GM23338 (cell line): ENCODE data around the gene HSPBAP1.

Source experiments
- ETS1 ChIP-seq: IDR thresholded peaks from 2 replicates; pipeline ENCODE4 v1.6.1; 2016; ENCODE audit warnings: antibody characterized with exemption
- EZH2phosphoT487 ChIP-seq: fragments of 200-600 bp; sonication (generic); IDR thresholded peaks from one replicate; pipeline ENCODE4 v1.8.1; 2018; ENCODE audit warnings: antibody characterized with exemption; ENCODE audit not compliant: unreplicated experiment
- NANOG ChIP-seq: IDR thresholded peaks from 2 replicates; pipeline ENCODE4 v1.6.1; 2016; ENCODE audit warnings: antibody characterized with exemption, borderline replicate concordance
- POLR2AphosphoS5 ChIP-seq: IDR thresholded peaks from 2 replicates; pipeline ENCODE4 v1.6.1; 2016; ENCODE audit warnings: antibody characterized with exemption, low read depth
- TF ChIP-seq, protein P1 (sequence below): IDR thresholded peaks from one replicate; pipeline ENCODE4 v1.6.1; 2018; ENCODE audit warnings: antibody characterized with exemption; ENCODE audit not compliant: unreplicated experiment
- TF ChIP-seq, protein P2 (sequence below), 2 experiments: fragments of 200-600 bp in 1 of 2; sonication (generic) in 1 of 2; conservative IDR thresholded peaks; 2 replicates each; pipeline versions ENCODE4 v1.5.1 to v1.6.1; 2016 to 2017; ENCODE audit warnings: antibody characterized with exemption in 2 of 2, low read depth in 2 of 2, mild to moderate bottlenecking in 2 of 2, moderate library complexity in 1 of 2

DNA sequence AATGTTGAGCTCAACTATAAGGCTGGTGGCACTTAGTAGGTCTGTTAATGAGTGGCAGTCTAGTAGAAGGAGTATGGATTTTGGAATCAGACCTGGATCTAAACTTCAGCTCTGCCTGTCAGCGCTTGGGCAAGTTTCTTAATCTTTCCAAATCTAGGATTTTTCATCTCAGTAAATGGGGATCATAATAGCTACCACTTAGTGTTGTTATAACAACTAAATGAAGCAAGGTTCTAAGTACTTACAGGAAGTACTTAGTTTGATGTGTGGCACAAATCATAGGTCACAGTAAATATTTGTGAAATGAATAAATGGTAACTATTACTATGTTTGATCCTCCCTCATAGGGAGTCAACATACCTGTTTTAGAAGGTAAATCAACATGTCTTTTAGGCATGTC, 32.6 kb upstream of the HSPBAP1 start:
- TF ChIP-seq POLR2AphosphoS5 (no peak), EZH2phosphoT487 (no peak), NANOG (no peak), ETS1 (no peak)
- TF ChIP-seq, protein P1, sequence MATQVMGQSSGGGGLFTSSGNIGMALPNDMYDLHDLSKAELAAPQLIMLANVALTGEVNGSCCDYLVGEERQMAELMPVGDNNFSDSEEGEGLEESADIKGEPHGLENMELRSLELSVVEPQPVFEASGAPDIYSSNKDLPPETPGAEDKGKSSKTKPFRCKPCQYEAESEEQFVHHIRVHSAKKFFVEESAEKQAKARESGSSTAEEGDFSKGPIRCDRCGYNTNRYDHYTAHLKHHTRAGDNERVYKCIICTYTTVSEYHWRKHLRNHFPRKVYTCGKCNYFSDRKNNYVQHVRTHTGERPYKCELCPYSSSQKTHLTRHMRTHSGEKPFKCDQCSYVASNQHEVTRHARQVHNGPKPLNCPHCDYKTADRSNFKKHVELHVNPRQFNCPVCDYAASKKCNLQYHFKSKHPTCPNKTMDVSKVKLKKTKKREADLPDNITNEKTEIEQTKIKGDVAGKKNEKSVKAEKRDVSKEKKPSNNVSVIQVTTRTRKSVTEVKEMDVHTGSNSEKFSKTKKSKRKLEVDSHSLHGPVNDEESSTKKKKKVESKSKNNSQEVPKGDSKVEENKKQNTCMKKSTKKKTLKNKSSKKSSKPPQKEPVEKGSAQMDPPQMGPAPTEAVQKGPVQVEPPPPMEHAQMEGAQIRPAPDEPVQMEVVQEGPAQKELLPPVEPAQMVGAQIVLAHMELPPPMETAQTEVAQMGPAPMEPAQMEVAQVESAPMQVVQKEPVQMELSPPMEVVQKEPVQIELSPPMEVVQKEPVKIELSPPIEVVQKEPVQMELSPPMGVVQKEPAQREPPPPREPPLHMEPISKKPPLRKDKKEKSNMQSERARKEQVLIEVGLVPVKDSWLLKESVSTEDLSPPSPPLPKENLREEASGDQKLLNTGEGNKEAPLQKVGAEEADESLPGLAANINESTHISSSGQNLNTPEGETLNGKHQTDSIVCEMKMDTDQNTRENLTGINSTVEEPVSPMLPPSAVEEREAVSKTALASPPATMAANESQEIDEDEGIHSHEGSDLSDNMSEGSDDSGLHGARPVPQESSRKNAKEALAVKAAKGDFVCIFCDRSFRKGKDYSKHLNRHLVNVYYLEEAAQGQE, result no peak
- TF ChIP-seq, protein P2, sequence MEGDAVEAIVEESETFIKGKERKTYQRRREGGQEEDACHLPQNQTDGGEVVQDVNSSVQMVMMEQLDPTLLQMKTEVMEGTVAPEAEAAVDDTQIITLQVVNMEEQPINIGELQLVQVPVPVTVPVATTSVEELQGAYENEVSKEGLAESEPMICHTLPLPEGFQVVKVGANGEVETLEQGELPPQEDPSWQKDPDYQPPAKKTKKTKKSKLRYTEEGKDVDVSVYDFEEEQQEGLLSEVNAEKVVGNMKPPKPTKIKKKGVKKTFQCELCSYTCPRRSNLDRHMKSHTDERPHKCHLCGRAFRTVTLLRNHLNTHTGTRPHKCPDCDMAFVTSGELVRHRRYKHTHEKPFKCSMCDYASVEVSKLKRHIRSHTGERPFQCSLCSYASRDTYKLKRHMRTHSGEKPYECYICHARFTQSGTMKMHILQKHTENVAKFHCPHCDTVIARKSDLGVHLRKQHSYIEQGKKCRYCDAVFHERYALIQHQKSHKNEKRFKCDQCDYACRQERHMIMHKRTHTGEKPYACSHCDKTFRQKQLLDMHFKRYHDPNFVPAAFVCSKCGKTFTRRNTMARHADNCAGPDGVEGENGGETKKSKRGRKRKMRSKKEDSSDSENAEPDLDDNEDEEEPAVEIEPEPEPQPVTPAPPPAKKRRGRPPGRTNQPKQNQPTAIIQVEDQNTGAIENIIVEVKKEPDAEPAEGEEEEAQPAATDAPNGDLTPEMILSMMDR (conservative IDR thresholded peaks at IDR 0.05; ENCODE audit: low read depth in 2 of 2), result no peak
